ENCODE results near the gene KLHDC8B.

DNA sequence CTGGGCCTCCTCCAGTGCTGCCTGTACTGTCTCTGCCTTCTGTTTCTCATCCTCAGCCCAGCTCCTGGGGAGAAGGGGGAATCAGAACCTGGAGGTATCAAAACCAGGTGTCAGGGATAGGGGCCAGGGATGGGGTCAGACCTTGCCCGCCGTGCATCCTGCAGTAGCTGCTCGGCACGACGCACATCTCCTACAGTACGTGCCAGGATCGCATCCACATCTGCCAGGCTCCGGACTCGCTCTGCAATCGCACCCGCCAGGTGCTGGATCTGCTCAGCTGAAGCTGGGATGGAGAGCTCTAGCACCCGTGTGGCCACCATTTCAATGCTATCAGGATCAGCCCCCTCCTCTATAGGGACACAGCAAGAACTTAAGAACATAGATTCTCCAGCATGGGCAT lies 49.4 kb upstream of the KLHDC8B start:
- TF ChIP-seq EP300 (IDR thresholded peaks at IDR 0.05; ENCODE audit: low read depth) (no peak), POLR2A (IDR thresholded peaks at IDR 0.05) (no peak)
- TF ChIP-seq, protein P1, sequence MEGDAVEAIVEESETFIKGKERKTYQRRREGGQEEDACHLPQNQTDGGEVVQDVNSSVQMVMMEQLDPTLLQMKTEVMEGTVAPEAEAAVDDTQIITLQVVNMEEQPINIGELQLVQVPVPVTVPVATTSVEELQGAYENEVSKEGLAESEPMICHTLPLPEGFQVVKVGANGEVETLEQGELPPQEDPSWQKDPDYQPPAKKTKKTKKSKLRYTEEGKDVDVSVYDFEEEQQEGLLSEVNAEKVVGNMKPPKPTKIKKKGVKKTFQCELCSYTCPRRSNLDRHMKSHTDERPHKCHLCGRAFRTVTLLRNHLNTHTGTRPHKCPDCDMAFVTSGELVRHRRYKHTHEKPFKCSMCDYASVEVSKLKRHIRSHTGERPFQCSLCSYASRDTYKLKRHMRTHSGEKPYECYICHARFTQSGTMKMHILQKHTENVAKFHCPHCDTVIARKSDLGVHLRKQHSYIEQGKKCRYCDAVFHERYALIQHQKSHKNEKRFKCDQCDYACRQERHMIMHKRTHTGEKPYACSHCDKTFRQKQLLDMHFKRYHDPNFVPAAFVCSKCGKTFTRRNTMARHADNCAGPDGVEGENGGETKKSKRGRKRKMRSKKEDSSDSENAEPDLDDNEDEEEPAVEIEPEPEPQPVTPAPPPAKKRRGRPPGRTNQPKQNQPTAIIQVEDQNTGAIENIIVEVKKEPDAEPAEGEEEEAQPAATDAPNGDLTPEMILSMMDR (IDR thresholded peaks at IDR 0.05): no peak
